Hematopoietic multipotent progenitor cell (in vitro differentiated cells): ENCODE results near the gene MZT2B. TPM values are rescaled to one million over a fixed set of nuclear protein-coding genes. Genes with fewer than 3 reads are reported as not detected.
"Not testable (repeated sequence)": the region's sequence is repeated elsewhere in the genome, so short reads cannot be mapped to it uniquely, and the experiment has no call there.

ENCODE experiments used
- DNase-seq, 3 donors: peaks; one replicate each; pipeline ENCODE4 v3.0.0-alpha.2; 2011 to 2015; ENCODE audit warnings: low read depth in 2 of 3, low spot score in 2 of 3
- total RNA-seq: library from RNA; depleted of rRNA; stranded (reverse); fragments of >200 nt; gene quantifications from one replicate; pipeline ENCODE4 v1.2.3, GENCODE V29; 2012

The MZT2B gene
- total RNA-seq, 1 donor, result 247 TPM

DNA sequence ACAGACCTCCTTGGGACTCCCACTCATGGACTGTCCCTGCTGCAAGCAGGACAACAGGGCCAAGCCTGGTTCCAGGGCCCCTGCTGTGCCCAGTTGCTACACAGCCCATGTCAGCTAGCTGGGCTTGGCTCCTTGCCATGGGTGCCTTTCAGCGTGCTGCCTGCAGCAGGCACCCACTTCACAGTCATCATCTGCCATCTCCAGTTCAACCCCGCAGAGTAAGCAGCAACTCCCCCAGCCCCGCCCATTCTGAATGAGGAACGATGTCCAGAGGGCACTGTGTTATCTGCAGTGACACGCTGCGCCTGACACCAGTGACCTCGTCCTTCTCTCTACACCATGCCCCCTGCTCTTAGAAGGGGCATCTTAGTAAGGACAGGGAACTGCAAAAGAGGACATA is 20.5 kb downstream of the MZT2B start:
- DNase-seq, result not testable (repeated sequence)

DNA sequence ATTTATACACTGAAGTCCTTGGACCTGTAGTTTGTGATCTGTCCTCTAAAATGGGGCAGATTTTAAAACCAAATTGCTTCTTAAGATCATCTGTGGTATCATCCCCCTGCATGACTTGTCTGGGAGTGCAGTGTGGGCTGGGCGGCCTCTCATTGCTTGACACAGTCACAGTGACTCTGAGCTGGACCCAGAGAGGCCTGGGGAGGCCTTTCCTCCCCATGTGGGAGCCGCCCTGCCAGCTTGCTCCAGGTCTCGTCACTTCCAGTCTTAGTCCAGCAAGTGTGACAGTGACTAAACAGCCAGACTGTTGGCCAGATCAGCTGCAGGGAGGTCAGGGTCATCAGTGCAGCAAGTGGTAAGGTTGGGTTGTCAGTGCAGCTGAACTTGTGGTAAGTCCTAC is 21.1 kb downstream of the MZT2B start:
- DNase-seq, result not testable (repeated sequence)

GRCh38 chr2:130207051-130207450 is 25.0 kb downstream of the MZT2B start:
- not testable (repeated sequence) for DNase-seq

- DNase-seq, result not testable (repeated sequence)
Measured at GRCh38 chr2:130219147-130219546, 37.1 kb downstream of the MZT2B start.

DNA sequence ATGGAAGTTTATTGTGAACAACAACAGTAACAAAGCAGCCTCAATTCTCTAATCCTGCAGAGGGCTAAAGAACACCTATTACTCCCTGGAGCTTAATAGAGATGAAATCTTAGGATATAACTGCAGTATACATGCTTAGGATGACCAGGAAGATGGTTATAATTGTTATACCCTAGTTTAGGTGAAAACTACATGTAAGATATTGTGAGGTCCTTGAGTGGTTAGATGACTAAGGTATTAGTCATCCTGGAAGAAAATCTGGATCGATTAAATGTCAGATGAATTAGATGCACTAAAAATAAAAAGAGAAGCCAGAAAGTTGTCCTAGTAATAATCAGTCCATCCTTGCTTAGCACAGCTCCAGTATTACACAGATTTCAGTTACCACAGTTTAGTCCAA is 38.4 kb downstream of the MZT2B start:
- not testable (repeated sequence) for DNase-seq

GRCh38 chr2:130222523-130222922 is 40.5 kb downstream of the MZT2B start:
- DNase-seq, result not testable (repeated sequence)

DNA sequence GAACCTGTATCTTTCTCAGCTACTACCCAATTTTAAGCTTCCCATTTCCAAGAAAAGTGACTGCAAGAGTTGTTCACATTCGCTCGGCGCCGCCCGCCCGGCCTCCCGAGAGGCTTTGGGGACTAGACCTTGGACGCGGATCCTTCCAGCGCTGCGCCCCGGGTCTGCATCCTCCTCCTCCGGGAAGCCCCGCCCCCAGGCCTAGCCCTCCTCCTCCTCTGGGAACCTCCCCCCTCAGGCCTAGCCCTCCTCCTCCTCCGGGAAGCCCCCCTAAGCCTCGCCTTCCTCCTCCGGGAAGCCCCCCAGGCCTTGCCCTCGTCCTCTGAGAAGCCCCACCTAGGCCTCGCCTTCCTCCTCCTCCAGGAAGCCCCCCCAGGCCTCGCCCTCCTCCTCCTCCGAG is 45.9 kb downstream of the MZT2B start:
- not testable (repeated sequence) for DNase-seq

GRCh38 chr2:130228467-130229160 is 46.6 kb downstream of the MZT2B start:
- DNase-seq, result not testable (repeated sequence)

- DNase-seq, result peak in 2 of 3 donors; percentile 21 to 56
Measured at GRCh38 chr2:130229161-130229510, 47.1 kb downstream of the MZT2B start.

- not testable (repeated sequence) for DNase-seq
Measured at GRCh38 chr2:130230376-130230775, 48.3 kb downstream of the MZT2B start.

GRCh38 chr2:130230907-130231306 is 48.8 kb downstream of the MZT2B start:
- not testable (repeated sequence) for DNase-seq

GRCh38 chr2:130231656-130232055 is 49.6 kb downstream of the MZT2B start:
- no peak for DNase-seq

DNA sequence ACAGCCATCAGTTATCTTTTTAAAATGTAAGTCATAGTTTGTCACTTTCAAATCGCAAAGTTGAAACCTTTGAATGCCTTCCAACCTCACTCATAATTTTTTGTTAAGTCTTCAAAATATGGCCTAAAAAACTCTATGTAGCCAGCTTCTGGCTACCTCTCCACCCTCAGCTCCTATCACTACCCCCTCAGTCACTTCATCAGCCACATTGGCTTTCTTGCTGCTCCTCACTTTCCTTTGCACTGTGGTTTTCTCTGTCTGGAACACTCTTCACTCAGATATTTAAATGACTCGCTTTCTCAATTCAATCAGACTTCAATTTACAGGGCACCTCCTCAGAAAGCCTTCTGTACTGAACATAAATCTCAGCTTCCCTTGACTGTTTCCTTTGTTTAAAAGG is 51.0 kb downstream of the MZT2B start:
- DNase-seq, result not testable (repeated sequence)

DNA sequence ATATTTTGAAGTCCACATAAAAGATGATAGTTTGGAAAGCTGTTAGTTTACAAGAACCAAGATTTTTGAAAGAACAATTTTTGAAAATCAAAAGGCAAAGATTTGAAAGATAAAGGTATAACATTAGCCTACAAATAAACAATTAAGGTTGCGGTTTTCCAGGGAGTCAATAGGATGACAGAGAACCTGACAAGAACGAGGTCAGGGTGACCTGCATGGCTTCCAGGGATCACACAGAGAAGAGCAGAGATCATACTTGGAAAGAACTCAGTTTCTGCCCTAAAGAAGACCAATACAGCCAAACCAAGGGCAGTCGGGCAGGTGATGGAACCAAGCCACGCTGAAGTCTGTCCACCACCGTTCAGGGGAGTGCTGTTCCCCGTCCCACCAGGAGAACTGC is 57.5 kb downstream of the MZT2B start:
- DNase-seq, result not testable (repeated sequence)

Other genes with a start within 250 kb of the MZT2B start
- under 0.01 TPM for gene RAB6C, start 202.6 kb upstream of the MZT2B start, total RNA-seq
- gene POTEF, start 53.0 kb upstream of the MZT2B start, total RNA-seq, result under 0.01 TPM
- gene CCDC74B, start 37.1 kb upstream of the MZT2B start, total RNA-seq, result not detected
- 31.0 TPM for gene SMPD4, start 660 bp upstream of the MZT2B start, total RNA-seq
- not detected for gene TUBA3E, start 16.2 kb downstream of the MZT2B start, total RNA-seq
- gene IMP4, start 160.6 kb downstream of the MZT2B start, total RNA-seq, result 208 TPM
- gene PTPN18, start 173.8 kb downstream of the MZT2B start, total RNA-seq, result 56.0 TPM